Activated CD4-positive, alpha-beta T cell treated with anti-CD3 and anti-CD28 coated beads, Interleukin-2, amount 10 ng/mL, durations not matched to agents 24 days and 14 days (primary cell): ENCODE measurements around the gene SALL4. TPM values are rescaled to one million over a fixed set of nuclear protein-coding genes. Genes with fewer than 3 reads are reported as not detected.
"Not testable (repeated sequence)": the region's sequence is repeated elsewhere in the genome, so short reads cannot be mapped to it uniquely, and the experiment has no call there.

Experiments
- DNase-seq: peaks from one replicate; pipeline ENCODE4 v3.0.0; 2022
- H3K27ac Mint-ChIP-seq: one replicate; pipeline ENCODE4 v1.8.0; 2022; ENCODE audit warnings: mild to moderate bottlenecking, mixed read lengths
- H3K27me3 Mint-ChIP-seq: one replicate; pipeline ENCODE4 v1.8.0; 2022; ENCODE audit warnings: mixed read lengths
- H3K36me3 Mint-ChIP-seq: one replicate; pipeline ENCODE4 v1.8.0; 2022; ENCODE audit warnings: low read depth, mild to moderate bottlenecking, mixed read lengths
- H3K4me1 Mint-ChIP-seq: one replicate; pipeline ENCODE4 v1.8.0; 2021; ENCODE audit warnings: mixed read lengths
- H3K4me3 Mint-ChIP-seq: one replicate; pipeline ENCODE4 v1.8.0; 2022; ENCODE audit warnings: mild to moderate bottlenecking, moderate library complexity, mixed read lengths
- H3K9me3 Mint-ChIP-seq: one replicate; pipeline ENCODE4 v1.8.0; 2021; ENCODE audit warnings: mixed read lengths
- intact Hi-C: fragments of 100-400 bp; cut with micrococcal nuclease; formaldehyde crosslinking; loops from one replicate; pipeline ENCODE4 v1.15.1; 2023
- total RNA-seq: library from RNA; stranded (reverse); gene quantifications from 2 replicates; pipeline ENCODE4 v1.2.3, GENCODE V29; 2022

SALL4 gene
- total RNA-seq, 1 donor from 2014 or later: 0.75 TPM

- H3K4me3 Mint-ChIP-seq: no peak overlapping the region
- H3K36me3 Mint-ChIP-seq: no peaks in the 10 kb centered on the region
- H3K9me3 Mint-ChIP-seq: no peaks in the 10 kb centered on the region
- DNase-seq: no peak
- intact Hi-C loops: loop anchor here (2.0 kb wide), 1 partner anchor 285 kb away; no protein-coding TSS in a partner anchor
- peaks cover 42% of the 10 kb centered on the region for H3K27me3 Mint-ChIP-seq
- peaks cover 2% of the 10 kb centered on the region for H3K4me1 Mint-ChIP-seq
- H3K27ac Mint-ChIP-seq: no peak overlapping the region
These were observed 4.8 kb downstream of the SALL4 start for GRCh38 chr20:51797357-51798025.

GRCh38 chr20:51796340-51796739, 6.0 kb downstream of the SALL4 start:
- H3K4me1 Mint-ChIP-seq: peaks cover 2% of the 10 kb centered on the region
- H3K27ac Mint-ChIP-seq: no peak overlapping the region
- H3K9me3 Mint-ChIP-seq: no peaks in the 10 kb centered on the region
- intact Hi-C loops: no loop called here
- no peak overlapping the region for H3K4me3 Mint-ChIP-seq
- DNase-seq: no peak
- no peaks in the 10 kb centered on the region for H3K36me3 Mint-ChIP-seq
- H3K27me3 Mint-ChIP-seq: peaks cover 36% of the 10 kb centered on the region

DNA sequence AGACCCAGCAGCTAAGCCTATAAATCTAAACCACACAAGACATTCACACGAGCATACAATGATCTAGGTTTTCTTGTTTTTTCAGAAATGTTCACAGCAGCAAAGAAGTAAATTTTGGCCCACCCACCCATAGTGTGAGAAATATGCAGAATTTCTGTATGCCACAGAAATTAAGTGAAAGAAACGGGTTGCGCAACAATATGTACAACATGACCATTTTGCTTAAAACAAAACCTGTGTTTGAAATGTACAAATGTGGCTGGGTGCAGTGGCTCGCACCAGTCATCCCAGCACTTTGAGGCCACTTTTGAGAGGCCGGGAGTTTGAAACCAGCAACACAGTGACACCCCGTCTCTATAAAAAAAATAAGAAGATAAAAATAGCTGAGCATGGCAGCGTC, 9.4 kb downstream of the SALL4 start:
- intact Hi-C loops: no loop called here
- Mint-ChIP-seq H3K36me3 (no peaks in the 10 kb centered on the region), H3K27ac (no peak overlapping the region), H3K4me3 (no peak overlapping the region), H3K27me3 (peaks cover 8% of the 10 kb centered on the region), H3K4me1 (no peaks in the 10 kb centered on the region), H3K9me3 (no peaks in the 10 kb centered on the region)
- no peak for DNase-seq

DNA sequence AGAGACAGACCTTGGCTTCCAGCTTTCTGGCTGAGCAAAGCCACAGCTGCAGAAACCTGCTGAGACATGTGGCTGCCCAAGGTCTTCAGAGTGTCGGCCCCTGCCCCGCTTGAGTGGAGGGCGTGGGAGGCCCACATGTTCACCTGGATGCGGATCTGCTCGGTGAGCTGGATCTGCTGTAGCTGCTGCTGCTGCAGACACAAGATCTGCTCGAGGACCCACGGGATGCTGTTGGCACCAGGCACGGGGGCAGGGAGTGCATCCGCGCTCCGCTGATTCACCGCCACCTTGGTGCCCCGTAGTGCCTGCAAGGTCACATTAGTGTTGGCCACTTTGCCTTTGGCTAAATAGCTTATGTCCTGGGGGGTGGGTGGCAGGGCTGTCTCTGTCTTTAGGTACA, 10.7 kb downstream of the SALL4 start:
- Mint-ChIP-seq H3K27me3 (no peaks in the 10 kb centered on the region), H3K4me3 (no peak overlapping the region), H3K9me3 (no peaks in the 10 kb centered on the region), H3K27ac (no peak overlapping the region), H3K36me3 (no peaks in the 10 kb centered on the region), H3K4me1 (no peaks in the 10 kb centered on the region)
- intact Hi-C loops: no loop called here
- DNase-seq: no peak

- intact Hi-C loops: no loop called here
- H3K4me1 Mint-ChIP-seq: no peaks in the 10 kb centered on the region
- H3K27me3 Mint-ChIP-seq: no peaks in the 10 kb centered on the region
These were observed 12.1 kb downstream of the SALL4 start for GRCh38 chr20:51790256-51790655.

DNA sequence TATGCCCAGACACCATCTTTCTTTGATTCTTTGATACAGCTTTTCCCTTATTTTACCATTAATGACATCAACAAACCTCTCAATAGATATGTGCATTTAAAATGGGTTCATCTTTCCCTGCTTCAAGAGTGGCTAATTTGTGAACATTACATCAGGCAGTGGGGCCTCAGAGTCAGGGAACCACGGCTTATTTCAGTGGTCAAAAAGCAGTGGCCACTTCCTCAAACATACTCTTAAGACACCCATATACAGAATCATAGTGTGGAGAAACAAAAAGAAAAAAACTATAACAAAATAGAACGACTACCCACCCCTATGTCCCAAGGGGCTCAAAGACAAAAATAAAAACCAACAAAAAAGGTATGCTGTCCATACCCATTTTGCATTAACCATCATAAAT, 12.9 kb downstream of the SALL4 start:
- intact Hi-C loops: no loop called here
- no peaks in the 10 kb centered on the region for H3K4me1 Mint-ChIP-seq
- H3K4me3 Mint-ChIP-seq: no peak overlapping the region
- H3K27ac Mint-ChIP-seq: no peak overlapping the region
- H3K36me3 Mint-ChIP-seq: no peaks in the 10 kb centered on the region
- DNase-seq: no peak
- no peaks in the 10 kb centered on the region for H3K27me3 Mint-ChIP-seq
- no peaks in the 10 kb centered on the region for H3K9me3 Mint-ChIP-seq

More at GRCh38 chr20:51790256-51790655, 12.1 kb downstream of the SALL4 start:
- Mint-ChIP-seq H3K36me3 (no peaks in the 10 kb centered on the region), H3K27ac (no peak overlapping the region), H3K9me3 (no peaks in the 10 kb centered on the region), H3K4me3 (no peak overlapping the region)
- DNase-seq: no peak

DNA sequence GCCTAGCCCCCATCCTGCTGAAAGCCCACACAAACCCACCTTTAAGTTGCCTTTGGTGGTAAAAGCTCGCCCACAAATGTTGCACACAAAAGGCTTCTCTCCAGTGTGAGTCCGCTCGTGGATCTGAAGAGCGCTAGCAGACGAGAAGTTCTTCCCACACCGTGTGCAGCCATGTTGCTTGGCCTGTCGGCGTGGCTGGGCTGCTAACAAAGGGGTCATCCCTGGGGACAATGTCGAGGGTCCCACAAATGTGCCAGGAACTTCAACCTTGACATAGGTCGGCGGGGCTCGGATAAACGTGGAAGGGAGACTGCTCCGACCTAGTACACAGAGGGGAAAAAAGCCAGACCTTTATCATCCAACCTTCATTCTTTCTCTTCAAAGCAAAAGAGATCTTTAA, 13.5 kb downstream of the SALL4 start:
- no peak overlapping the region for H3K4me3 Mint-ChIP-seq
- no peaks in the 10 kb centered on the region for H3K27me3 Mint-ChIP-seq
- no peaks in the 10 kb centered on the region for H3K4me1 Mint-ChIP-seq
- no peak overlapping the region for H3K27ac Mint-ChIP-seq
- no peak for DNase-seq
- H3K9me3 Mint-ChIP-seq: no peaks in the 10 kb centered on the region
- intact Hi-C loops: no loop called here
- no peaks in the 10 kb centered on the region for H3K36me3 Mint-ChIP-seq

GRCh38 chr20:51784299-51784698, 18.0 kb downstream of the SALL4 start:
- no peaks in the 10 kb centered on the region for H3K27me3 Mint-ChIP-seq
- DNase-seq: no peak
- H3K27ac Mint-ChIP-seq: no peak overlapping the region
- H3K4me3 Mint-ChIP-seq: no peak overlapping the region
- H3K36me3 Mint-ChIP-seq: no peaks in the 10 kb centered on the region
- no peaks in the 10 kb centered on the region for H3K4me1 Mint-ChIP-seq
- intact Hi-C loops: no loop called here
- H3K9me3 Mint-ChIP-seq: no peaks in the 10 kb centered on the region

GRCh38 chr20:51778229-51778759, 24.0 kb downstream of the SALL4 start:
- H3K27ac Mint-ChIP-seq, H3K4me1 Mint-ChIP-seq, intact Hi-C loops, H3K27me3 Mint-ChIP-seq, H3K36me3 Mint-ChIP-seq, H3K4me3 Mint-ChIP-seq, DNase-seq, H3K9me3 Mint-ChIP-seq: not testable (repeated sequence)

- intact Hi-C loops: no loop called here
- DNase-seq: no peak
- Mint-ChIP-seq H3K4me1 (no peaks in the 10 kb centered on the region), H3K36me3 (no peaks in the 10 kb centered on the region), H3K9me3 (peaks cover 6% of the 10 kb centered on the region), H3K4me3 (no peak overlapping the region), H3K27me3 (peaks cover 8% of the 10 kb centered on the region), H3K27ac (no peak overlapping the region)
These were observed 27.1 kb downstream of the SALL4 start for GRCh38 chr20:51775241-51775640.

GRCh38 chr20:51772236-51772635, 30.1 kb downstream of the SALL4 start:
- DNase-seq: no peak
- intact Hi-C loops: no loop called here
- peaks cover 23% of the 10 kb centered on the region for H3K27me3 Mint-ChIP-seq
- H3K9me3 Mint-ChIP-seq: no peaks in the 10 kb centered on the region
- no peak overlapping the region for H3K27ac Mint-ChIP-seq
- peaks cover 3% of the 10 kb centered on the region for H3K36me3 Mint-ChIP-seq
- no peak overlapping the region for H3K4me3 Mint-ChIP-seq
- peaks cover 5% of the 10 kb centered on the region for H3K4me1 Mint-ChIP-seq

GRCh38 chr20:51769976-51770615, 32.2 kb downstream of the SALL4 start:
- Mint-ChIP-seq H3K27ac (no peak overlapping the region), H3K4me3 (no peak overlapping the region), H3K27me3 (peaks cover 31% of the 10 kb centered on the region), H3K36me3 (peaks cover 3% of the 10 kb centered on the region), H3K9me3 (no peaks in the 10 kb centered on the region), H3K4me1 (peaks cover 5% of the 10 kb centered on the region)
- intact Hi-C loops: loop anchor here (5.0 kb wide), 2 partner anchors 32 to 73 kb away; partner anchors contain the start of gene SALL4
- DNase-seq: no peak

DNA sequence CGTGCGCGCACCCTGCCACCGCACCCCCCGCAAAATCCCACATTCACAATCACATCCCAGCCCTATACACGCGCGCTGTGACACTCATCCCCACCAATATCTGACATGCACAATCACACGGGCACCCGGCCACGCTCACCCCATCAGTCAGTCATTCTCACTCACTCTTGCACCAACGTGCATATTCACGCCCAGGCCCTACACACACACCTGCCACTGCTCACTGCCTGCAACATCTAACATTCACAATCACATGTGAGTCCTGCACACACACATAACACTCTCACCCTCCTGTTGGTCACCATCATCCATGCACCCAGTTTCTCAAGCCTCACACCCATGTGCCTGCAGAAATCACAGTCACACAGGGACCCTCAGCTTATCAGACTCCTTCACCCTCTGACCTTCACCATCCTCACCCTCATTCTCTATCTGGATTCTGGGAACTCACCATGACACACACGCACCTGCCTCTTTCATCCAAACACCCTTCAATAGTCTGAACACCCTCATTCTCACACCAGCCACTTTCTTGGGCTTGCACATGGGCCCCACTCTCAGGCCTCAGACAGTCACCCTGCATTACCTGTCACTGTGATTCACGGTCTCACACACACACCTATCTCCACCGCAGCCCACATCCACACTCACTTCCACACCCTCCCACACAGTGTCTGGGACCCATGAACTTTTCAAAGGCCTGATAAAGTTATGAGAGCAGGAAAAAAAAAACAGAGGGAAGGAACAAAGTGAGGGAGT, 33.4 kb downstream of the SALL4 start:
- no peak for DNase-seq
- H3K36me3 Mint-ChIP-seq: peaks cover 3% of the 10 kb centered on the region
- H3K4me3 Mint-ChIP-seq: peak overlapping the region; percentile 80
- peaks cover 5% of the 10 kb centered on the region for H3K4me1 Mint-ChIP-seq
- intact Hi-C loops: loop anchor here (5.0 kb wide), 2 partner anchors 33 to 72 kb away; partner anchors contain the start of gene SALL4
- peak overlapping the region; percentile 68 for H3K27ac Mint-ChIP-seq
- peaks cover 34% of the 10 kb centered on the region for H3K27me3 Mint-ChIP-seq
- no peaks in the 10 kb centered on the region for H3K9me3 Mint-ChIP-seq
